Heart left ventricle (tissue), 16 donors: ENCODE results near the gene TMEM232. TPM values are rescaled to one million over a fixed set of nuclear protein-coding genes. Genes with fewer than 3 reads are reported as not detected.
"Not testable (repeated sequence)": the region's sequence is repeated elsewhere in the genome, so short reads cannot be mapped to it uniquely, and the experiment has no call there.

Experiments used
- ATAC-seq, 4 donors: fragments of 200-7000 bp; cut with Tn5 transposase; one replicate each; pipeline ENCODE4 v1.9.1; 2020 to 2022; ENCODE audit warnings: moderate library complexity in 4 of 4, mild to moderate bottlenecking in 3 of 4, moderate number of reproducible peaks in 1 of 4
- DNase-seq, 5 donors: peaks; one replicate each; pipeline ENCODE4 v3.0.0-alpha.2; 2020
- H3K27ac ChIP-seq, 12 donors: fragments of 200-600 bp; sonication (generic) in 4 of 12; one replicate each; pipeline versions ENCODE4 v1.5.0 to v1.8.0; 2016 to 2022; ENCODE audit warnings: mild to moderate bottlenecking in 2 of 12
- H3K27me3 ChIP-seq, 9 donors: fragments of 200-600 bp; sonication (generic) in 2 of 9; one replicate each; pipeline versions ENCODE4 v1.5.1 to v1.8.0; 2016 to 2022; ENCODE audit warnings: mild to moderate bottlenecking in 3 of 9
- H3K36me3 ChIP-seq, 9 donors: fragments of 200-600 bp; sonication (generic) in 2 of 9; one replicate each; pipeline versions ENCODE4 v1.5.0 to v1.8.0; 2018 to 2022; ENCODE audit warnings: mild to moderate bottlenecking in 2 of 9
- H3K4me1 ChIP-seq, 12 donors: fragments of 200-600 bp; sonication (generic) in 4 of 12; one replicate each; pipeline versions ENCODE4 v1.5.0 to v1.8.0; 2016 to 2022; ENCODE audit warnings: mild to moderate bottlenecking in 3 of 12
- H3K4me3 ChIP-seq, 12 donors: fragments of 200-600 bp; sonication (generic) in 4 of 12; one replicate each; pipeline versions ENCODE4 v1.5.0 to v1.8.0; 2017 to 2022; ENCODE audit warnings: mild to moderate bottlenecking in 9 of 12, moderate library complexity in 4 of 12
- H3K9me3 ChIP-seq, 12 donors: fragments of 200-600 bp; sonication (generic) in 4 of 12; one replicate each; pipeline versions ENCODE4 v1.5.0 to v1.8.0; 2016 to 2022; ENCODE audit warnings: mild to moderate bottlenecking in 1 of 12
- POLR2A ChIP-seq, 2 donors: fragments of 450-650 bp; IDR thresholded peaks; one replicate each; pipeline ENCODE4 v1.6.1; 2017; ENCODE audit warnings: antibody characterized with exemption in 2 of 2, mild to moderate bottlenecking in 2 of 2, moderate library complexity in 2 of 2
- WGBS, 4 donors: extraction: QIAGEN DNeasy Blood & Tissue Kit in 2 of 4; methylation state at CpG; one replicate each; pipeline versions ENCODE4 v1.1.5 to v1.1.7; 2013 to 2018; 5-methylcytosine and 5-hydroxymethylcytosine counted together
- intact Hi-C, 10 donors: fragments of 100-400 bp; cut with DNase I; formaldehyde crosslinking; loops; one replicate each; pipeline versions ENCODE4 v1.11.1 to v1.14.2; 2022
- polyA plus RNA-seq, 2 donors: library from polyadenylated mRNA; stranded (reverse); fragments of 200-250 nt; gene quantifications; one replicate each; pipeline ENCODE4 v1.2.3, GENCODE V29; 2013
- total RNA-seq, 9 donors: library from RNA; depleted of rRNA in 2 of 9; stranded (reverse); fragments of >200 nt in 2 of 9; fragmentation: NEBNext Ultra II Directional in 3 of 9; extraction: Animal tissue kit (Norgen Biotek cat#: 25700) in 3 of 9; gene quantifications; one replicate each; pipeline versions ENCODE4 v1.1.0 to v1.2.4, GENCODE V29; 2016 to 2023
- TF ChIP-seq, protein P1 (sequence below), 12 donors: fragments of 200-600 bp; sonication (generic) in 4 of 12; IDR thresholded peaks; one replicate each; pipeline versions ENCODE4 v1.5.0 to v1.8.0; 2018 to 2022; ENCODE audit warnings: antibody characterized with exemption in 12 of 12, mild to moderate bottlenecking in 5 of 12
- donor health status: ischemic (EF 13 %, LVEDD 7.1; RV severe dilation, severe dysfunction).
- donor health status: healthy with polysubstance abuse.
- donor health status: DM: no; HTN: yes; CAD: no.
- donor health status: DM: no; HTN: no; CAD: no.
- donor health status: ischemic (EF 25% LVEDD 6.9; RV normal size, moderate dysfunction).
- donor health status: ischemic (EF 25% LVEDD 5.7; RV mildly dilated, moderate dysfunction).
- donor health status: healthy.
- donor health status: DM: yes; HTN: yes; CAD: no.
- donor health status: ischemic (EF 35%, LVEDD 5.7; RV mildly dilated, moderate dysfunction).
- donor health status: nonischemic (EF 11% LVEDD 7.7; RV severe dilation, severe dysfunction).
- donor health status: DM: yes; HTN: yes; CAD: no.
- donor health status: PGD.
- donor health status: ischemic (EF 29% LVEDD 5.4; RV normal size, mild dysfunction).
- donor health status: nonischemic (EF 23%, LVEDD 6.1; RV moderate dilation, normal function).

The TMEM232 gene
- total and polyA plus RNA-seq, 11 donors, result 0.30 to 5.6 (median 2.5) TPM; not detected in 1

DNA sequence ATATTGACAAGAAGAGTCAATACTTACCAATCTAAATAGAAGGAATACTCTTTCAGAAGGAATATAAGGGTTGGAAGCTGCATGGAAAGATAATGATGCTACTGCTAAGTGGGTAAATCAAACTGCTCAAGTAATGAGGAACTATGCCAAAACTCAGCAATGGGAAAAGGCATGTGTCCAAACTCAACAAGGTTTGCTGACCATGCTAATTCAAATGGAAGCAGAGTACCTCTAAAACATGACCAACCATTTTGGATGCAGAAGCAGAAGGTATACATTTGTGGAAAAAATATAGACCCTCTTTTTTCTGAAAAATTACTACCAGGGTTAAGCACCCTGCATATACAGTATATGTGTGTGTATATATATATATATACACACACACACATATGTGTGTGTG, 21.1 kb downstream of the TMEM232 start:
- intact Hi-C loops, result no loop called here
- TF ChIP-seq, protein P1, sequence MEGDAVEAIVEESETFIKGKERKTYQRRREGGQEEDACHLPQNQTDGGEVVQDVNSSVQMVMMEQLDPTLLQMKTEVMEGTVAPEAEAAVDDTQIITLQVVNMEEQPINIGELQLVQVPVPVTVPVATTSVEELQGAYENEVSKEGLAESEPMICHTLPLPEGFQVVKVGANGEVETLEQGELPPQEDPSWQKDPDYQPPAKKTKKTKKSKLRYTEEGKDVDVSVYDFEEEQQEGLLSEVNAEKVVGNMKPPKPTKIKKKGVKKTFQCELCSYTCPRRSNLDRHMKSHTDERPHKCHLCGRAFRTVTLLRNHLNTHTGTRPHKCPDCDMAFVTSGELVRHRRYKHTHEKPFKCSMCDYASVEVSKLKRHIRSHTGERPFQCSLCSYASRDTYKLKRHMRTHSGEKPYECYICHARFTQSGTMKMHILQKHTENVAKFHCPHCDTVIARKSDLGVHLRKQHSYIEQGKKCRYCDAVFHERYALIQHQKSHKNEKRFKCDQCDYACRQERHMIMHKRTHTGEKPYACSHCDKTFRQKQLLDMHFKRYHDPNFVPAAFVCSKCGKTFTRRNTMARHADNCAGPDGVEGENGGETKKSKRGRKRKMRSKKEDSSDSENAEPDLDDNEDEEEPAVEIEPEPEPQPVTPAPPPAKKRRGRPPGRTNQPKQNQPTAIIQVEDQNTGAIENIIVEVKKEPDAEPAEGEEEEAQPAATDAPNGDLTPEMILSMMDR (IDR thresholded peaks at IDR 0.05), result no peak
- TF ChIP-seq POLR2A (IDR thresholded peaks at IDR 0.05), result no peak
- Histone ChIP-seq H3K27ac (no peak overlapping the region), H3K27me3 (no peaks in the 10 kb centered on the region), H3K9me3 (no peaks in the 10 kb centered on the region), H3K36me3 (no peaks in the 10 kb centered on the region), H3K4me3 (no peak overlapping the region), H3K4me1 (peaks cover 0 to 11% (median 0%) of the 10 kb centered on the region in 12 donors)
- DNase-seq, result no peak
- no peak for ATAC-seq

- DNase-seq (no peak), ATAC-seq (no peak)
- H3K27ac ChIP-seq, result no peak overlapping the region
- no peaks in the 10 kb centered on the region for H3K36me3 ChIP-seq
- H3K9me3 ChIP-seq, result no peaks in the 10 kb centered on the region
- WGBS, 4 donors, result 42 to 62% (median 46%) methylated on average over 2 of the region's 2 CpGs
- peaks cover 0 to 11% (median 0%) of the 10 kb centered on the region in 12 donors for H3K4me1 ChIP-seq
- TF ChIP-seq, protein P1 (IDR thresholded peaks at IDR 0.05), result no peak
- no peak for TF ChIP-seq POLR2A (IDR thresholded peaks at IDR 0.05)
- no peaks in the 10 kb centered on the region for H3K27me3 ChIP-seq
- intact Hi-C loops, result no loop called here
- no peak overlapping the region for H3K4me3 ChIP-seq
Measured at GRCh38 chr5:110703481-110703880, 23.0 kb downstream of the TMEM232 start.

GRCh38 chr5:110702704-110703103, 23.8 kb downstream of the TMEM232 start:
- Histone ChIP-seq H3K4me3 (no peak overlapping the region), H3K9me3 (no peaks in the 10 kb centered on the region), H3K4me1 (peaks cover 0 to 11% (median 0%) of the 10 kb centered on the region in 12 donors), H3K36me3 (no peaks in the 10 kb centered on the region), H3K27ac (no peak overlapping the region), H3K27me3 (no peaks in the 10 kb centered on the region)
- intact Hi-C loops, result no loop called here
- DNase-seq, result no peak
- no peak for TF ChIP-seq POLR2A (IDR thresholded peaks at IDR 0.05)
- TF ChIP-seq, protein P1 (IDR thresholded peaks at IDR 0.05), result no peak
- no peak for ATAC-seq
- 43 to 57% (median 46%) methylated on average over 3 of the region's 3 CpGs for WGBS, 4 donors

DNA sequence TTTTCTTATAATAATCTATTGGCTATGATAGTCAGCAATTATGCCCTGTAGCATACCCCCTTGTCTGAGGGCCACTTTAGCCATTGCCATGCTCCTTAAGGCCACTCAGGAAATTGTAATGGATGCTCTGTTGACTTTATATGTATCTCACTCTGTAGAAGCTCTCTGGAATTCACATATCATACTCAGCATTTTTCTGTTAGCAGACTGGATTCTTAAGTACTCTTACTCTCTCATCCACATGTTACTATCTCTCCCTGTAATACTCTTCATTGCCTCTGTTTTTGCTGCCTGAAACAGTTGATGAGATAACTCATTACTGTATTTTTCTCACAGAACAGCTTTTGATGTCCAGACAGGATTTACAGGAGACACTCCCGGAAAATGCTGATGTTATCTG, 24.2 kb downstream of the TMEM232 start:
- intact Hi-C loops, result no loop called here
- Histone ChIP-seq H3K27me3 (no peaks in the 10 kb centered on the region), H3K4me3 (no peak overlapping the region), H3K27ac (no peak overlapping the region), H3K36me3 (no peaks in the 10 kb centered on the region), H3K9me3 (no peaks in the 10 kb centered on the region), H3K4me1 (peaks cover 0 to 11% (median 0%) of the 10 kb centered on the region in 12 donors)
- DNase-seq (no peak), ATAC-seq (no peak)
- 52 to 69% (median 56%) methylated on average over 1 of the region's 1 CpG for WGBS, 4 donors
- no peak for TF ChIP-seq POLR2A (IDR thresholded peaks at IDR 0.05)
- TF ChIP-seq, protein P1 (IDR thresholded peaks at IDR 0.05), result no peak

DNA sequence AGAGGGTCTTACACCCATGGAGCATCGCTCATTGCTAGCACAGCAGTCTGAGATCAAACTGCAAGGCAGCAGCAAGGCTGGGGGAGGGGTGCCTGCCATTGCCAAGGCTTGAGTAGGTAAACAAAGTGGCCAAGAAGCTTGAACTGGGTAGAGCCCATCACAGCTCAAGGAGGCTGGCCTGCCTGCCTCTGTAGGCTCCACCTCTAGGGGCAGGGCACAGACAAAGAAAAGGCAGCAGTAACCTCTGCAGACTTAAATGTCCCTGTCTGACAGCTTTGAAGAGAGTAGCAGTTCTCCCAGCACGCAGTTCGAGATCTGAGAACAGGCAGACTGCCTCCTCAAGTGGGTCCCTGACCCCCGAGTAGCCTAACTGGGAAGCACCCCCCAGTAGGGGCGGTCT, 33.8 kb downstream of the TMEM232 start:
- H3K4me1 ChIP-seq, H3K27ac ChIP-seq, H3K4me3 ChIP-seq, DNase-seq, H3K9me3 ChIP-seq, intact Hi-C loops, H3K36me3 ChIP-seq, H3K27me3 ChIP-seq, ATAC-seq: not testable (repeated sequence)
- 68 to 88% (median 69%) methylated on average over 1 to 5 of the region's 5 CpGs for WGBS, 4 donors

DNA sequence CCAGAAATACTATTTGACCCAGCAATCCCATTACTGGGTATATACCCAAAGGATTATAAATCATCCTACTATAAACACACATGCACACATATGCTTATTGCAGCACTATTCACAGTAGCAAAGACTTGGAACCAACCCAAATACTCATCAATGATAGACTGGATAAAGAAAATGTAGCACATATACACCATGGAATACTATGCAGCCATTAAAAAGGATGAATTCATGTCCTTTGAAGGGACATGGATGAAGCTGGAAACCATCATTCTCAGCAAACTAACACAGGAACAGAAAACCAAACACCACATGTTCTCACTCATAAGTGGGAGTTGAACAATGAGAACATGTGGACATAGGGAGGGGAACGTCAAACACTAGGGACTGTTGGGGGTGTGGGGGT, 35.9 kb downstream of the TMEM232 start:
- DNase-seq, H3K4me1 ChIP-seq, H3K27ac ChIP-seq, intact Hi-C loops, H3K9me3 ChIP-seq, H3K4me3 ChIP-seq, H3K27me3 ChIP-seq, H3K36me3 ChIP-seq, ATAC-seq: not testable (repeated sequence)
- WGBS, 4 donors, result 88 to 96% (median 92%) methylated on average over 1 of the region's 1 CpG
